ENCODE results near the gene ADRA1B.

GRCh38 chr5:159907689-159908590 is 8.3 kb upstream of the ADRA1B start:
- TF ChIP-seq, protein P1, sequence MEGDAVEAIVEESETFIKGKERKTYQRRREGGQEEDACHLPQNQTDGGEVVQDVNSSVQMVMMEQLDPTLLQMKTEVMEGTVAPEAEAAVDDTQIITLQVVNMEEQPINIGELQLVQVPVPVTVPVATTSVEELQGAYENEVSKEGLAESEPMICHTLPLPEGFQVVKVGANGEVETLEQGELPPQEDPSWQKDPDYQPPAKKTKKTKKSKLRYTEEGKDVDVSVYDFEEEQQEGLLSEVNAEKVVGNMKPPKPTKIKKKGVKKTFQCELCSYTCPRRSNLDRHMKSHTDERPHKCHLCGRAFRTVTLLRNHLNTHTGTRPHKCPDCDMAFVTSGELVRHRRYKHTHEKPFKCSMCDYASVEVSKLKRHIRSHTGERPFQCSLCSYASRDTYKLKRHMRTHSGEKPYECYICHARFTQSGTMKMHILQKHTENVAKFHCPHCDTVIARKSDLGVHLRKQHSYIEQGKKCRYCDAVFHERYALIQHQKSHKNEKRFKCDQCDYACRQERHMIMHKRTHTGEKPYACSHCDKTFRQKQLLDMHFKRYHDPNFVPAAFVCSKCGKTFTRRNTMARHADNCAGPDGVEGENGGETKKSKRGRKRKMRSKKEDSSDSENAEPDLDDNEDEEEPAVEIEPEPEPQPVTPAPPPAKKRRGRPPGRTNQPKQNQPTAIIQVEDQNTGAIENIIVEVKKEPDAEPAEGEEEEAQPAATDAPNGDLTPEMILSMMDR (IDR thresholded peaks at IDR 0.05) = no peak
- TF ChIP-seq POLR2A (IDR thresholded peaks at IDR 0.05) = no peak

All from lower leg skin (tissue), 3 donors.